Measurements from ENCODE around the gene OR2A7.
"Not testable (repeated sequence)": the region's sequence is repeated elsewhere in the genome, so short reads cannot be mapped to it uniquely, and the experiment has no call there.

OR2A7 gene

GRCh38 chr7:144264692-144265091 lies at the start of gene OR2A7:
Gene OR2A7 (minus strand): TSS chr7:144264792. CDS start chr7:144259628, 5,164 bp downstream.
- H3K9me3 ChIP-seq (ENCODE audit: severe bottlenecking); H3K27me3 ChIP-seq (ENCODE audit: insufficient read depth, low read depth, severe bottlenecking); H3K4me3 ChIP-seq (ENCODE audit: low read depth, low read length); DNase-seq; H3K36me3 ChIP-seq; H3K27ac ChIP-seq: not testable (repeated sequence)

GRCh38 chr7:144311872-144312469 lies 47.4 kb upstream of the OR2A7 start, which contains the start of gene OR2A1:
Gene OR2A1 (plus strand): TSS chr7:144312419. CDS start chr7:144318125, 5,706 bp downstream.
- H3K4me3 ChIP-seq (ENCODE audit: low read depth, low read length); H3K36me3 ChIP-seq; DNase-seq; H3K27me3 ChIP-seq (ENCODE audit: insufficient read depth, low read depth, severe bottlenecking); H3K9me3 ChIP-seq (ENCODE audit: severe bottlenecking); H3K27ac ChIP-seq: not testable (repeated sequence)

DNA sequence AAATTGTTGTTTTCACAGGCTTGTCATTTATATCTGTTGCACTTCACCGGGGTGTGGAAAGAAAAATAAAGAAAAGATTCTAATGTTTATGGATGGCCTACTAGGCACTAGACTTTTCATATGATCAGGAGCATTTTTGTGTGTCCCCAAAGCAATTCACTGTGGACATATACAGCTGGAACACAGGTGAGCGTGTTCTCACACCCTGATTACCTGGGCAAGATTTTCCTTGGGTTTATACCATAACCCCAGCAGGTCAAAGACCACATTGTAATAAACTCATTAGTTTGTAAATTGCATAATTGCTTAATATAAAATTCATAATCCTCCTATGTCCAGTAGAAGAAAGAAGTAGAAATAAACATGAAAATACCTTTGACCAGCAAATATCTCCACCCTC lies 46.6 kb upstream of the OR2A7 start:
- H3K27me3 ChIP-seq (ENCODE audit: insufficient read depth, low read depth, severe bottlenecking); H3K4me3 ChIP-seq (ENCODE audit: low read depth, low read length); DNase-seq; H3K27ac ChIP-seq; H3K9me3 ChIP-seq (ENCODE audit: severe bottlenecking); H3K36me3 ChIP-seq: not testable (repeated sequence)

DNA sequence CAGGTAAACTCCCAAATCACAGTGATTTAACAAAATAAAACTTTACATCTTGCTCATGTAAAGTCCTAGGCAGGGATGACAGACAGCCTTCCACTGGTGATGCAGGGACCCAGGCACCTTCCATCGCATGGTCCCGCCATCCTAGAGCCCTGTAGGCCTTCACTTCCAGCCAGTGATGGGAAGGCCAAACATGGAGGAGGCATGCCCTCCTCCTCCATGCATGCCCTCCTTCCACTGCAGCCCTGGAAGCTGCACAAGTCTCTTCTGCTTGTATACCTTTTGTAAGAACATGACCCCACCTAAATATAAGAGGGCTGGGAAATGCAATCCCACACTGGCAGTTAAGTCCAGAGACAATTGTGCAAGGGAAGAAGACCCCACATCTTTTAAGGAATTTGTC lies 45.1 kb upstream of the OR2A7 start:
- not testable (repeated sequence) for H3K4me3 ChIP-seq (ENCODE audit: low read depth, low read length); H3K27me3 ChIP-seq (ENCODE audit: insufficient read depth, low read depth, severe bottlenecking); H3K27ac ChIP-seq; H3K9me3 ChIP-seq (ENCODE audit: severe bottlenecking); H3K36me3 ChIP-seq; DNase-seq

DNA sequence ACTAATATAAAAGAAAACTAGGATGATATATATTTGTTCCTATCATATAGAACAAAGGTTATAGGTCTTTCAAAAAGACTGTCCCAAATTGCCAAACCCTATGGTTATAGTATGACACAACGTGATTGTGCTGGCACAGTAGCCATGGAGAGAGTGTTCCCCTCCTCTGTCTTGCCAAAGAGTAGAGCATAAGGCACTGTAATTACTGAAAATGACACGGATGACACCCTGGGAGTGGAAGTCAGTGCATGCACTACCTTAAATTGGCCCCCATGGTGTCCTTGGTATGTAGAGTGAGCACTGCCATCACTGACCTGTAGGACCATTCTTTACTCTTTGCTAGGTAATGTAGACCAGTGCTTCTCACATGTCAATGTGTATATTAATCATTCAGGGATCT lies 40.6 kb upstream of the OR2A7 start:
- H3K27ac ChIP-seq; H3K4me3 ChIP-seq (ENCODE audit: low read depth, low read length); DNase-seq; H3K9me3 ChIP-seq (ENCODE audit: severe bottlenecking); H3K27me3 ChIP-seq (ENCODE audit: insufficient read depth, low read depth, severe bottlenecking); H3K36me3 ChIP-seq: not testable (repeated sequence)

GRCh38 chr7:144303607-144304006 lies 39.0 kb upstream of the OR2A7 start:
- DNase-seq; H3K27me3 ChIP-seq (ENCODE audit: insufficient read depth, low read depth, severe bottlenecking): not testable (repeated sequence)

GRCh38 chr7:144302578-144303303 lies 38.1 kb upstream of the OR2A7 start:
- not testable (repeated sequence) for H3K4me3 ChIP-seq (ENCODE audit: low read depth, low read length); H3K36me3 ChIP-seq; H3K9me3 ChIP-seq (ENCODE audit: severe bottlenecking); H3K27ac ChIP-seq; H3K27me3 ChIP-seq (ENCODE audit: insufficient read depth, low read depth, severe bottlenecking); DNase-seq

More at GRCh38 chr7:144303607-144304006, 39.0 kb upstream of the OR2A7 start:
- H3K9me3 ChIP-seq (ENCODE audit: severe bottlenecking); H3K27ac ChIP-seq; H3K36me3 ChIP-seq; H3K4me3 ChIP-seq (ENCODE audit: low read depth, low read length): not testable (repeated sequence)

- H3K27me3 ChIP-seq (ENCODE audit: insufficient read depth, low read depth, severe bottlenecking); H3K27ac ChIP-seq; DNase-seq; H3K4me3 ChIP-seq (ENCODE audit: low read depth, low read length); H3K36me3 ChIP-seq; H3K9me3 ChIP-seq (ENCODE audit: severe bottlenecking): not testable (repeated sequence)
Observed at GRCh38 chr7:144293794-144294499, 29.4 kb upstream of the OR2A7 start.

- H3K27ac ChIP-seq; H3K9me3 ChIP-seq (ENCODE audit: severe bottlenecking); DNase-seq; H3K27me3 ChIP-seq (ENCODE audit: insufficient read depth, low read depth, severe bottlenecking); H3K4me3 ChIP-seq (ENCODE audit: low read depth, low read length); H3K36me3 ChIP-seq: not testable (repeated sequence)
Observed at GRCh38 chr7:144292384-144293161, 28.0 kb upstream of the OR2A7 start.

GRCh38 chr7:144291607-144292006 lies 27.0 kb upstream of the OR2A7 start:
- H3K4me3 ChIP-seq (ENCODE audit: low read depth, low read length); DNase-seq; H3K27me3 ChIP-seq (ENCODE audit: insufficient read depth, low read depth, severe bottlenecking); H3K9me3 ChIP-seq (ENCODE audit: severe bottlenecking); H3K36me3 ChIP-seq; H3K27ac ChIP-seq: not testable (repeated sequence)

- not testable (repeated sequence) for H3K9me3 ChIP-seq (ENCODE audit: severe bottlenecking); H3K27me3 ChIP-seq (ENCODE audit: insufficient read depth, low read depth, severe bottlenecking); H3K4me3 ChIP-seq (ENCODE audit: low read depth, low read length); DNase-seq; H3K36me3 ChIP-seq; H3K27ac ChIP-seq
Observed at GRCh38 chr7:144287171-144287784, 22.7 kb upstream of the OR2A7 start.

GRCh38 chr7:144283716-144284115 lies 19.1 kb upstream of the OR2A7 start:
- H3K36me3 ChIP-seq; H3K27me3 ChIP-seq (ENCODE audit: insufficient read depth, low read depth, severe bottlenecking); H3K9me3 ChIP-seq (ENCODE audit: severe bottlenecking); DNase-seq; H3K27ac ChIP-seq; H3K4me3 ChIP-seq (ENCODE audit: low read depth, low read length): not testable (repeated sequence)

DNA sequence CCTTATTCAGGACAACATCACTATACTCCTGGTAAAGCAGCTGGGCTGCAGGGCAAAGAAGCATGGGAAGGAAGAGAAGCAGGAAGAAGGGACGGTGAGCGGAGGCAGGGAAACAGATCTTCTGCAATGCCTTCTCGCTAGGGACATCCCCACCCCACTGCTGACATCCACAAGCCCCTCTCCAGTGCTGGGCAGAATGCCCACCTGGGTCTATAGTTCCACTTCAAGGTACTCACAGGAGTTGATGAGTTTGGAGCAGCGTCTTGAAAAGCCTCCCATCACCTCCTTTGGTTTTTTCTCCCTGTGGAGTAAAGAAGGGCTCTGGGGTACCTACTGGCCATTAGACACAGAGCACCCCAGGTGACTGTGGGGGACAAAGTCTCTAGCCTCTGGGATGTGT lies 17.9 kb upstream of the OR2A7 start:
- DNase-seq; H3K9me3 ChIP-seq (ENCODE audit: severe bottlenecking); H3K4me3 ChIP-seq (ENCODE audit: low read depth, low read length); H3K36me3 ChIP-seq; H3K27ac ChIP-seq; H3K27me3 ChIP-seq (ENCODE audit: insufficient read depth, low read depth, severe bottlenecking): not testable (repeated sequence)

DNA sequence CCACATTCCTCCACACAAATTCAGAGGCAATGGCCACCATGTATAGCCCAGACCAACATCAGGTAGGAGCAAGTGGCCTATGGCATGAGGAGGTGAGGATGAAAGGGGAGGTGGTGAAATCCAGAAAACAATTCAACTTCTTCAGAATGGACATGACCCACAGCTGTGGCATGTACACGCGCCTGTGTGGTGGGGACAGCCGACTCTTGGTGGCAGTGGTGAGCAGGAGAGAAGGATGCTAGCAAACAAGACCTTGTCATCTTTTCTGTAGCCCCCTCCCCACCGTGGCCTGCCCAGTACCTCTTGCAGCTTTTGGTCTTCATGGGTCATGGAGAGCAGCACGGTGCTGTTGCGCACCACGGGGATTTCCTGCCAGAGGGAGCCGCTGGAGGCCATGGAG lies 17.4 kb upstream of the OR2A7 start:
- H3K36me3 ChIP-seq, DNase-seq: not testable (repeated sequence)

More for the DNA sequence above, 17.4 kb upstream of the OR2A7 start:
- not testable (repeated sequence) for H3K27me3 ChIP-seq (ENCODE audit: insufficient read depth, low read depth, severe bottlenecking); H3K9me3 ChIP-seq (ENCODE audit: severe bottlenecking); H3K27ac ChIP-seq; H3K4me3 ChIP-seq (ENCODE audit: low read depth, low read length)

Data from WERI-Rb-1 (cell line).